OCI-LY7 (cell line): ENCODE data around the gene MRPL23.

ENCODE experiments used
- EZH2phosphoT487 ChIP-seq: fragments of 200-600 bp; sonication (generic); IDR thresholded peaks from 2 replicates; pipeline ENCODE4 v1.6.1; 2018; ENCODE audit warnings: low read depth, borderline replicate concordance, mild to moderate bottlenecking, mixed run types, antibody characterized with exemption, low read length, moderate library complexity, mixed read lengths
- TF ChIP-seq, protein P1 (sequence below): fragments of 200-600 bp; sonication (generic); conservative IDR thresholded peaks from 2 replicates; pipeline ENCODE4 v1.5.1; 2014; ENCODE audit warnings: mild to moderate bottlenecking, antibody characterized with exemption, low read length, moderate library complexity, mixed read lengths

DNA sequence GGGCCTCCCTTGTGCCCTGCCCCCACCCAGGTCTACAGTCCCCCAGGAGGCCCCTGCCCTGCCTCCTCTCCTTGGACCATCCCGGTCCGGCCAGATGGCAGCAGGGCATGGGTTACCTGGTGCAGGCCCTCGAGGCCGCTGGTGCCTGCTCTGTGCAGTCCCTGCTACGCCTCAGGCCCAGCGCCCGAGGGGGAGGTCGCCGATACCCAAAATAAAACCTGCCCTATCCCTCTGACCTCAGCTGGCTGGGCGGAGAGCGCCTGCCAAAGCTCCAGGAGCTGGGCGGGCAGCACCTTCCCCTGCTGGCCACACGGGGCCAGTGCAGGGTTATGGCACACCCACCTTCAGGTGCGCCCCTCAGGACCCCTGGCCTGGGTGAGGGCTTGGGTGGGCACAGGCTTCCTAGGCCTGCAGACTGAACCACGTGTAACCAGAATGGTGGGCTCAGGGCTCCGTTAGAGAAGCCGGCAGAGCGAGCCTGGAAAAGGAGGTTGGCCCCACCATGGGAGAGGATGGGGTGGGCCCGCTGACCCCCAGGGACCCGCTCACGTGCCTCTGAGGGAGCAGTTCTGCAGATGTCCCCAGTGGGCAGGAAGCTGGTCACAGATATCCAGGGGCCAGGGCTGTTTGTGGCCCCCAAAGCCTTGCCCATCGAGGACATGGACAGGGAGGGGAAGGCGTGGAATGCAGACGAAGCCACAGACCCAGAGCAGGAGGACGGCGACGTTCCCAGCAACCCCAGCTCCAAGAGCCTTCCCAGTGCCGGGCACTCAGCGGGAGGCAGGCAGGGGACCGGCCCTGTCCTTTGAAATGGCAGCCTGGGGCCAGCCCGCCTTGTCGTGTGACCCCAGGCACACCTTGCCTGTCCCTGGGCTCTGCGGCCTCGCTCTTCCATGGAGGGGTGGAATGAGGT, 29.4 kb upstream of the MRPL23 start:
- TF ChIP-seq, protein P1, sequence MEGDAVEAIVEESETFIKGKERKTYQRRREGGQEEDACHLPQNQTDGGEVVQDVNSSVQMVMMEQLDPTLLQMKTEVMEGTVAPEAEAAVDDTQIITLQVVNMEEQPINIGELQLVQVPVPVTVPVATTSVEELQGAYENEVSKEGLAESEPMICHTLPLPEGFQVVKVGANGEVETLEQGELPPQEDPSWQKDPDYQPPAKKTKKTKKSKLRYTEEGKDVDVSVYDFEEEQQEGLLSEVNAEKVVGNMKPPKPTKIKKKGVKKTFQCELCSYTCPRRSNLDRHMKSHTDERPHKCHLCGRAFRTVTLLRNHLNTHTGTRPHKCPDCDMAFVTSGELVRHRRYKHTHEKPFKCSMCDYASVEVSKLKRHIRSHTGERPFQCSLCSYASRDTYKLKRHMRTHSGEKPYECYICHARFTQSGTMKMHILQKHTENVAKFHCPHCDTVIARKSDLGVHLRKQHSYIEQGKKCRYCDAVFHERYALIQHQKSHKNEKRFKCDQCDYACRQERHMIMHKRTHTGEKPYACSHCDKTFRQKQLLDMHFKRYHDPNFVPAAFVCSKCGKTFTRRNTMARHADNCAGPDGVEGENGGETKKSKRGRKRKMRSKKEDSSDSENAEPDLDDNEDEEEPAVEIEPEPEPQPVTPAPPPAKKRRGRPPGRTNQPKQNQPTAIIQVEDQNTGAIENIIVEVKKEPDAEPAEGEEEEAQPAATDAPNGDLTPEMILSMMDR: no peak; the same call in 1 of the 2 replicates
- TF ChIP-seq EZH2phosphoT487: no peak
